GM18868 (cell line): ENCODE measurements around the gene PLA2G6.

Source experiments
- ATAC-seq: cut with Tn5 transposase; IDR thresholded peaks from one replicate; pipeline ENCODE4 v1.9.1; 2021; ENCODE audit warnings: mild to moderate bottlenecking, moderate library complexity; ENCODE audit not compliant: unreplicated experiment

Gene PLA2G6

GRCh38 chr22:38074181-38075104 lies 107.2 kb downstream of the PLA2G6 start:
- no peak for ATAC-seq

- ATAC-seq, result no peak
Observed at GRCh38 chr22:38073150-38074130, 108.2 kb downstream of the PLA2G6 start.

GRCh38 chr22:38072322-38073149 lies 109.1 kb downstream of the PLA2G6 start:
- ATAC-seq, result no peak

GRCh38 chr22:38071421-38072321 lies 110.0 kb downstream of the PLA2G6 start:
- no peak for ATAC-seq

- no peak for ATAC-seq
Observed at GRCh38 chr22:38070250-38070921, 111.2 kb downstream of the PLA2G6 start.

GRCh38 chr22:38069372-38070249 lies 112.0 kb downstream of the PLA2G6 start:
- ATAC-seq, result no peak

- no peak for ATAC-seq
Observed at GRCh38 chr22:38068641-38069371, 112.8 kb downstream of the PLA2G6 start.

- no peak for ATAC-seq
Observed at GRCh38 chr22:38067761-38068360, 113.8 kb downstream of the PLA2G6 start.

GRCh38 chr22:38067028-38067415 lies 114.6 kb downstream of the PLA2G6 start:
- ATAC-seq, result no peak

GRCh38 chr22:38066381-38067027 lies 115.1 kb downstream of the PLA2G6 start:
- ATAC-seq, result no peak

- no peak for ATAC-seq
Observed at GRCh38 chr22:38065539-38065938, 116.1 kb downstream of the PLA2G6 start.

GRCh38 chr22:38062791-38063190 lies 118.8 kb downstream of the PLA2G6 start:
- ATAC-seq, result no peak
